NK-92 (cell line): Measurements from ENCODE around the gene ERP27.

ENCODE experiments used
- DNase-seq: peaks from one replicate; lab custom pipeline; 2025; ENCODE audit not compliant: unreplicated experiment; lab: John Stamatoyannopoulos, UW

ERP27 gene

DNA sequence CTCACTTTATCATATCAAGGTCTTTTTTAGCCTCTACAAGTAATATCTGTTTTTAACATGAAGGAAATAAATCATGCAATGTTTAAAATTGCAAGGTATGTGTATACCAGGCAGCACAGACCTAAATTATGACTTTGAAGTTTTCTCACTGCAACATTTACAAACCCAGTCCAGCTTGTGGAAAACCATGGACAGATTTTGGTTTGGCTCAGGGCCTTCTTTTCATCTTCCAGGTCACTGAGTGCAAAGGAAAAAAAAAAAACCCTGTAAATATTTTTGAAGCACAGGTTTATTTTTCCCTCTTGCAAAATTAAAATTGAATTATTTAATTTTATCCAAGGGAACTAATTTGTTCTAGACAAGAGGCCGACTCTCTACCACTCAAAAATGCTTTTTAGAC, 66.5 kb downstream of the ERP27 start:
- DNase-seq = no peak

DNA sequence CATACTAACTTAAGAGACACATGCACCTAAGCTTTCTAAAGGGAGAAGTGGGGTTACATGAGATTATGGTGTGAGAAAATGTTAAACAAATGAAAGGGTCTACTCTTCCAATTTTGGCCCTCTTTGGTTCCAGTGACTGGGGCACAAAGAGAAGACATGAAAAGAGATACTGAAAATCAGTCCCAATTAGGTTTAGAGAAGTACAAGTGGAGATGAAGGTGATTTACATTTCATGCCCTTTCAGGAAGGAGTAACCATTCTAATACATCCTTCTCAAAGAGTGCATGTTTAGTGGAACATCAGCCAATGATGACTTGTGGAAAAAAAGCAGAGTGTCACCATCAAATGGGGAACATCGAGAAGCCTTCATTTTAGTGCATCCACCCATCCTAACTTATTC, 67.1 kb downstream of the ERP27 start:
- no peak for DNase-seq

DNA sequence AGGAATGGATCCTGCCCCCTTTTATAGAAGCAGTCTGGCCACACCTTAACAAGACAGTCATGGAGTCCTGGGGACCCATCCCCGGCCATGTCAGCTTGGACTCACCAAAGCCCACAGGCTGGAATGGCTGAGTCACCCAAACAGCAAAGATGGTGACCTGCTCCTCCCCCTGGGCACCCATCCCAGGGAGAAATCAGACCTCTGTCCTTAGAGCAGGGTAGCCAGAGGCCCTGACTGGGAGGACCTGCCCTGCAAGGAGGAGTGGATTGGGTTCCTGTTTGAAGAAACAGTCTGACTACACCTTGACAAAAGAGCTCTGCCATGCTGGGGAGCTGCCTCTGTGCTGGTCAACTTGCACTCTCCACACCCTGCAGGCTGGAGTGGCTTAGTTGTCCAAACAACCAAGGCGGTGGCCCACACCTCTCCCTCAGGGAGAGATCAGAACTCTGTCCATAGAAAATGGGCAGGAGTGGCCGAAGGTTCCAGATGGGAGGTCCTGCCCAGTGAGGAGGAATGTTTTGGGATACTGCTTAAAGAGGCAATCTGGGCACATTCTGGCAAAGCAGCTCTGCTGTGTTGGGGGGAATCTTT, 69.3 kb downstream of the ERP27 start:
- no peak for DNase-seq
